GM12865 (cell line): Measurements from ENCODE around the gene PCDH15.

ENCODE experiments used
- DNase-seq: peaks from one replicate; pipeline ENCODE4 v3.0.0; 2010; ENCODE audit warnings: low read depth
- H3K4me3 ChIP-seq: 2 replicates; pipeline ENCODE4 v1.5.1; 2011; ENCODE audit warnings: mild to moderate bottlenecking, low read depth, low read length, control low read depth
- TF ChIP-seq, protein P1 (sequence below): IDR thresholded peaks from 2 replicates; pipeline ENCODE4 v1.5.1; 2011; ENCODE audit warnings: low read length, control low read depth, low read depth, inconsistent platforms; ENCODE audit not compliant: insufficient read depth; ENCODE audit errors: missing control alignments

Gene PCDH15

DNA sequence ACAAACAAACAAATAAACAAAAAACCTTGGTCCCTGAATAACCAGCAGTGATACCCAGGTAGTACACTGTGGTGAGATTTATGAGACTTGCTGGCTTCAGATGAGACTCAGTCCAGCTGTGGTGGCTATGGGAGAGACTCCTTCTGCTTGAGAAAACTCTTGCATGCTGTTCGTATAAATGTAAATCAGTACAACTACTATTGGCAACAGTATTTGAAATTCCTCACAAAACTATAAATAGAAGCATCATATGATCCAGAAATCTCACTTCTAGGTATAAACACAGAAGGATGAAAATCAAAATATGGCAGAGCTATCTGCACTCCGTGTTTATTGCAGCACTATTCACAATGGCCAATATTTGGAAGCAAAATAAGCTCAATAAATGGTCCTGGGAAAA is 692.1 kb downstream of the PCDH15 start:
- TF ChIP-seq, protein P1, sequence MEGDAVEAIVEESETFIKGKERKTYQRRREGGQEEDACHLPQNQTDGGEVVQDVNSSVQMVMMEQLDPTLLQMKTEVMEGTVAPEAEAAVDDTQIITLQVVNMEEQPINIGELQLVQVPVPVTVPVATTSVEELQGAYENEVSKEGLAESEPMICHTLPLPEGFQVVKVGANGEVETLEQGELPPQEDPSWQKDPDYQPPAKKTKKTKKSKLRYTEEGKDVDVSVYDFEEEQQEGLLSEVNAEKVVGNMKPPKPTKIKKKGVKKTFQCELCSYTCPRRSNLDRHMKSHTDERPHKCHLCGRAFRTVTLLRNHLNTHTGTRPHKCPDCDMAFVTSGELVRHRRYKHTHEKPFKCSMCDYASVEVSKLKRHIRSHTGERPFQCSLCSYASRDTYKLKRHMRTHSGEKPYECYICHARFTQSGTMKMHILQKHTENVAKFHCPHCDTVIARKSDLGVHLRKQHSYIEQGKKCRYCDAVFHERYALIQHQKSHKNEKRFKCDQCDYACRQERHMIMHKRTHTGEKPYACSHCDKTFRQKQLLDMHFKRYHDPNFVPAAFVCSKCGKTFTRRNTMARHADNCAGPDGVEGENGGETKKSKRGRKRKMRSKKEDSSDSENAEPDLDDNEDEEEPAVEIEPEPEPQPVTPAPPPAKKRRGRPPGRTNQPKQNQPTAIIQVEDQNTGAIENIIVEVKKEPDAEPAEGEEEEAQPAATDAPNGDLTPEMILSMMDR, result no peak
- DNase-seq, result no peak
- no peak overlapping the region for H3K4me3 ChIP-seq

DNA sequence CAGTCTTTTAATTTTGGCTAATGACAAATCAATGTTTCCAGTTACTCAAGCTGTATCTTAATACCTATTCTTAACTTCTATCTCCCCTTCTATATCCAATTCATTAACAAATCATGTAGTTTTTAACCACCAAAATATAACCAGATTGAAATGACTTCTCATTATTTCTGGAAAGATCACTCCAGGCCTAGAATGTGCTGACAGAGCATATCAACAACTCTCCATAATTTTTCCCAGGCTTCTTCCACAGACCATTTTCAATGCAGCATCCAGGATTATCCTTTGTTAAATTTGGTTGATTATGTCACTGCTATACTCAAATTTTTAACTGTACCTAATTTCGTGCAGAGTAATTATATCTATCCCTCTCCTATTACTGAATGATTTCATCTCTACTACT is 704.1 kb downstream of the PCDH15 start:
- no peak for DNase-seq
- H3K4me3 ChIP-seq, result no peak overlapping the region
- TF ChIP-seq, protein P1, result no peak

DNA sequence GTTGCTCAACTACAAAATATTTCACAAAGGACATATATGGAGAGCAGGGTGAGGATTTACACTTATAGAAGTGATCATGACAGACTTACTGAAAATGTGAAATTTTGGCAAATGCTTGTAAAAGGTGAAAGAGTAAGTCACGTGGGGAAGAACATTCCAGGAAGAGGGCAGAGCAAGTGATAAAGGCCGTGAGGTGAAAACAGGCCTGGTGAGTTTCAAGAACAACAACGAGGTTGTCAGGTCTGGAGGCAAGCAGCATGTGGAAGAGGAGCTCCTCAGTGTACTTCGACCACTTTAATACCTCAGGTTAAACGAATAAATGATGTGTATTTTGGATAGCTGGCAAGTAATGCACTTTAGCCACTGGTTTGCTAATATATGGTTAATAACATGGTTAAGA is 706.7 kb downstream of the PCDH15 start:
- TF ChIP-seq, protein P1, result no peak
- DNase-seq, result no peak
- no peak overlapping the region for H3K4me3 ChIP-seq

DNA sequence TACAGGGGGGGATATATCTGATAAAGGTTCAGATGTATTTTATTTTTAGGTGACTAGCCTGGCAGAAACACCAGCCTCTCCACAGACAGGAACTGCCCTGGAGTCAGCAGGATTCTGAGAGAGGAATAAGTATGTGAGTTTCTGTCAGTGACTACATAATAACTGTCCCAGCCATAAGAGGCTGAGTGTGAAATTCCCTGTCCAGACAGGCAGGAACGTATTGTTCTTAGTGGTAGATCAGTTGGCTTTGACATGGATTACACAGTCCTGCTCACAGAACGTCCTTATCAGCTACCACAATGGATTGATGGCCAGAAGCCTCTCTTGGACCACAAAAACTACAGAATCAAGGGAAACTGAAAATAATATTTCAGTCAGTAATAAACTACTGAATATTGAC is 709.8 kb downstream of the PCDH15 start:
- TF ChIP-seq, protein P1, result no peak
- no peak overlapping the region for H3K4me3 ChIP-seq
- DNase-seq, result no peak

DNA sequence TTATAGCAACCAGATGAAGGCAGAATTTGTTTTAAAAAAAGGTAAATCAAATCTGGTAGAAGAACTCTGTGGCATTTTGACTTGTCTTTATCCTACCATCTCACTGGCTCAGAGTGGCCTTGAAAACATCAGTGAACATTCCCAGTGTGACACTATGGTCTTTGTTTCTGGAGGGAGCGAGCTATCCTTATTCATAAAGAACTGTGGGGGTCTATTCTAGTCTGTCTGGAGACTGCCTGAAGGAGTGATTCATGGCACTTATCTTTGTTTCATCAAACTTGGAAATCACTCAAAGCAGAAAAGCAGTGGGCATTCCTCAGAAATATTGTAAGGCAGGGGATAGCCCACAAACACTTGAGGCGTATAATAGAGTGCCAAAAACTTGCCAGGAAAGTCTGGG is 719.1 kb downstream of the PCDH15 start:
- no peak for DNase-seq
- TF ChIP-seq, protein P1, result no peak
- H3K4me3 ChIP-seq, result no peak overlapping the region

DNA sequence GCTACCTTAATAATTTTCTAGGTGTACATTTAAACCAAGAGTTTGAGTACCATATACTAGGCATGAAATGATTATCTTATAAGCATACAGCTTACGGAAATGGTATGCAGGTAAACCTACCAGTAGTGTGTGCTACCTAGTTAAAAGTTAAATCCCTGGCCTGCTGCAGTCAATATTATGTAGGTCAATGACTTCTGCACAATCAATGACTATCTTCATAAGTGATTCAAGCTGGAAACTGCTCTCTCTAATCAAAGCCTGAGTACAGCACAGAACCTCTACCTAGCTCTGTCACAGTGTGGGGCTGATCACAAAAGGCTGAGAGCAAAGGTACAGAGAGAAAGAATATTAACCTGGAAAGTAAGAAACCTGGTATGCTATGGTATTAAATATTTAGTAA is 733.7 kb downstream of the PCDH15 start:
- H3K4me3 ChIP-seq, result no peak overlapping the region
- DNase-seq, result no peak
- TF ChIP-seq, protein P1, result no peak

DNA sequence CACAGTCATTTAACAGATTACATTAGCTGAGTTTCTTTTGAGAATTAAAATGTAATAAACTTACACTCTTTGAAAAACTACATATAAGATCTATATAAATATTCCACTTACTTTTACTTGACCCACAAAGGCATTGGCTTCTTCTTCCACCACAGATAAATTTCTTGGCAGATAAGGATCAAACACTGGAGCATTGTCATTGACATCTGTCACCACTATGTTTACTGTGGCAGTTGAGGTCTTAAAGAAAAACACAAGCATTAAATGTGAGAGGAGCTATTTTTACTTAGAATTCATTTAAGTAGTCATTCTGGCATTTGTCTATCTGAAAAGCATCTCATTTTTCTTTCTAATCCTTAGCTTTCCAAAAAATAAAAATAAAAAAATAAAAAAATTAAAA is 734.4 kb downstream of the PCDH15 start:
- TF ChIP-seq, protein P1, result no peak
- DNase-seq, result no peak

More for the DNA sequence above, 734.4 kb downstream of the PCDH15 start:
- no peak overlapping the region for H3K4me3 ChIP-seq
